Measurements from ENCODE around the gene SLC25A44.

DNA sequence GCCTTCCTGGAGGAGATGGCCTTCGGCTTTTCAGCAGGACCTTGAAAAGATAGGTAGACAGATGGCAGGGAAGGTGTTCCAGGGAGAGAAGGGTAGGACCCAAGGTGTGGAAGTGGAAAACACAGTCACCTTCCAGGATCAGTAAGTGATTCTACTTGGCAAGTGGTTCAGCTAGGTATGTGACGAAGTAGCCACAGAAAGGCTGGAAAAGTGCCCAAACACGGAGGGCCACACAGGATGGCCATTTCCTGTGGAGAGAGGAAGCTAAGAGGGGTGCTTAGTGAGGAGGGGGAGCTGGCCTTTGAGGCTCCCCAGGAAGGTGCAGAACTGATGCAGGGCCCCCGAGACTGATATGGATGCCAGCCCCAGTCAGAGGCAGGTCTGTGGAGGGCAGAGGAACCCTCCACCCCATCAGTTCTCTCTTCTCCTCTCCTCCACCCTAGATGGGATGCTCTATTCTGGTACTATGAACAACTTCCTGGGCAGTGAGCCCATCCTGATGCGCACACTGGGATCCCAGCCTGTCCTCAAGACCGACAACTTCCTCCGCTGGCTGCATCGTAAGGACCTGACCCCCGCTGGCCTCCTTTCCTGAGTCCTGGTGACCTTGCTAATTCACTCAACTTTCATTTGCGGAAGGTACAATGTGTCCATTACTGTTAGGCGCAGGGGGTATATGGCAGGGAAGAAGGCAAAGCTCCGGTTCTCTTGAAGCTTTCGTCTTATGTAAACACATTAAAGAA, 33.7 kb upstream of the SLC25A44 start:
- TF ChIP-seq, protein P1, sequence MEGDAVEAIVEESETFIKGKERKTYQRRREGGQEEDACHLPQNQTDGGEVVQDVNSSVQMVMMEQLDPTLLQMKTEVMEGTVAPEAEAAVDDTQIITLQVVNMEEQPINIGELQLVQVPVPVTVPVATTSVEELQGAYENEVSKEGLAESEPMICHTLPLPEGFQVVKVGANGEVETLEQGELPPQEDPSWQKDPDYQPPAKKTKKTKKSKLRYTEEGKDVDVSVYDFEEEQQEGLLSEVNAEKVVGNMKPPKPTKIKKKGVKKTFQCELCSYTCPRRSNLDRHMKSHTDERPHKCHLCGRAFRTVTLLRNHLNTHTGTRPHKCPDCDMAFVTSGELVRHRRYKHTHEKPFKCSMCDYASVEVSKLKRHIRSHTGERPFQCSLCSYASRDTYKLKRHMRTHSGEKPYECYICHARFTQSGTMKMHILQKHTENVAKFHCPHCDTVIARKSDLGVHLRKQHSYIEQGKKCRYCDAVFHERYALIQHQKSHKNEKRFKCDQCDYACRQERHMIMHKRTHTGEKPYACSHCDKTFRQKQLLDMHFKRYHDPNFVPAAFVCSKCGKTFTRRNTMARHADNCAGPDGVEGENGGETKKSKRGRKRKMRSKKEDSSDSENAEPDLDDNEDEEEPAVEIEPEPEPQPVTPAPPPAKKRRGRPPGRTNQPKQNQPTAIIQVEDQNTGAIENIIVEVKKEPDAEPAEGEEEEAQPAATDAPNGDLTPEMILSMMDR (IDR thresholded peaks at IDR 0.05; ENCODE audit: poor library complexity, severe bottlenecking), result no peak
- TF ChIP-seq SMC3 (conservative IDR thresholded peaks at IDR 0.05; ENCODE audit: poor library complexity) (no peak), RAD21 (conservative IDR thresholded peaks at IDR 0.05) (no peak), EZH2 (IDR thresholded peaks at IDR 0.05; ENCODE audit: borderline replicate concordance, insufficient read depth, low read length, poor library complexity, severe bottlenecking) (no peak)
